Fibroblast of lung (primary cell): ENCODE data around the gene SFT2D3.

Experiments used
- CTCF ChIP-seq, 2 donors: IDR thresholded peaks in 1 of 2; conservative IDR thresholded peaks in 1 of 2; 1 replicate in 1 of 2; 2 replicates in 1 of 2; pipeline ENCODE4 v1.5.1; 2011 to 2012; ENCODE audit warnings: low read length in 2 of 2, control low read depth in 1 of 2, inconsistent platforms in 1 of 2, low read depth in 1 of 2, mild to moderate bottlenecking in 1 of 2
- EZH2 ChIP-seq: IDR thresholded peaks from 2 replicates; pipeline ENCODE4 v1.5.1; 2012; ENCODE audit warnings: low read length, control low read depth, mild to moderate bottlenecking; ENCODE audit errors: missing control alignments

- TF ChIP-seq EZH2, result no peak
- TF ChIP-seq CTCF (conservative IDR thresholded peaks at IDR 0.05 in 1 of 2, IDR thresholded peaks at IDR 0.05 in 1 of 2; ENCODE audit: low read depth in 1 of 2, low read length in 2 of 2), result no peak
Measured at GRCh38 chr2:127669056-127669455, 32.2 kb upstream of the SFT2D3 start.
